Cerebellar cortex (tissue), 1 donor: ENCODE data around the gene BRF1.
"Not testable (repeated sequence)": the region's sequence is repeated elsewhere in the genome, so short reads cannot be mapped to it uniquely, and the experiment has no call there.

Experiments used
- DNase-seq: peaks from one replicate; pipeline ENCODE4 v3.0.0-alpha.2; 2015; ENCODE audit warnings: low spot score

Gene BRF1

GRCh38 chr14:105333020-105333490, 32.3 kb upstream of the BRF1 start:
- no peak for DNase-seq

- DNase-seq = no peak
Observed at GRCh38 chr14:105332350-105332874, 31.6 kb upstream of the BRF1 start.

GRCh38 chr14:105331575-105332349, 31.0 kb upstream of the BRF1 start:
- no peak for DNase-seq

GRCh38 chr14:105330491-105330895, 29.7 kb upstream of the BRF1 start:
- no peak for DNase-seq

GRCh38 chr14:105329411-105330150, 28.8 kb upstream of the BRF1 start:
- no peak for DNase-seq

- no peak for DNase-seq
Observed at GRCh38 chr14:105328678-105329390, 28.0 kb upstream of the BRF1 start.

GRCh38 chr14:105328070-105328677, 27.4 kb upstream of the BRF1 start:
- no peak for DNase-seq

GRCh38 chr14:105327695-105328045, 26.9 kb upstream of the BRF1 start:
- DNase-seq = not testable (repeated sequence)

GRCh38 chr14:105326891-105327694, 26.3 kb upstream of the BRF1 start:
- no peak for DNase-seq

- DNase-seq = no peak
Observed at GRCh38 chr14:105326568-105326867, 25.7 kb upstream of the BRF1 start.

GRCh38 chr14:105325716-105326567, 25.1 kb upstream of the BRF1 start:
- DNase-seq = no peak

GRCh38 chr14:105325303-105325702, 24.5 kb upstream of the BRF1 start:
- DNase-seq = no peak

GRCh38 chr14:105324871-105325270, 24.1 kb upstream of the BRF1 start:
- no peak for DNase-seq

- peak; percentile 79 for DNase-seq
Observed at GRCh38 chr14:105324080-105324778, 23.4 kb upstream of the BRF1 start.

- no peak for DNase-seq
Observed at GRCh38 chr14:105323663-105324062, 22.9 kb upstream of the BRF1 start.

GRCh38 chr14:105322791-105323556, 22.2 kb upstream of the BRF1 start:
- DNase-seq = no peak

- no peak for DNase-seq
Observed at GRCh38 chr14:105317546-105317945, 16.7 kb upstream of the BRF1 start.

- DNase-seq = peak; percentile 29
Observed at GRCh38 chr14:105316968-105317510, 16.2 kb upstream of the BRF1 start.

GRCh38 chr14:105316577-105316941, 15.8 kb upstream of the BRF1 start:
- no peak for DNase-seq
